ENCODE results near the gene ARL4A.

ARL4A gene

GRCh38 chr7:12726908-12727307 lies 39.5 kb downstream of the ARL4A start:
- no peak for DNase-seq (ENCODE audit: low read depth)

DNA sequence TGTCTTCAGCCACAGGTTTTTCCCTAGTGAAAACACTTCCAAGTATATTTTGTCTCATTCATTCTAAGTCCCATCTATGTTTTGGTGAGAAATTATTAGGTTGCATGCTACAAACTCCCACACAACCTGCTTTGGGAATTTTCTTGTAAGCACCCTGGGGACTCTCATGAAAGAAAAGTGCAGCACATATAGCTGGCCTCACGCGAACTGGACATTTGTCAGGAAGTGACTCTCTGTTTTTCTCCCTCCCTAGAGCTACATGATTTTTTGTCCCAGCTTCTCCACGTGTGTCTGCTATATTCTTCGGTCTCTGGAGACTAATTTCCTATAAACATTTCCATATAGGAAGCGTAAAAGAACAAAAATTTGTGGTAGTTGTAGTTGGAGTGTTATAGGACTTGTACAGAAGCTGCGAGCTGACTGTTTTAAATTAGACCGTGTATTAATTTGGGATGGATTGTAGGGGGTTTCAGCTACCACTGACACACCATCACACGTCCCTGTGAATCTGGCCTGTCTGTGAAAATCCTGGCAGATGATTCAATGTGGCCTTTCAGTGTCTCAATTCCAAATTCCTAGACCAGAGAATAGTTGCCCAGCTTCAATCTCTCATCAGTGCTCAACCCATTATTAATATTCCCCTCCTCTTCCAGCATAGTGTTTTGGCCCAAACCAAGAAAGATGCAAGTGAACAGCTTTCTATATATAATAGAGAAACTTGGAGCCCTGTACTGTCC lies 40.2 kb downstream of the ARL4A start:
- DNase-seq (ENCODE audit: low read depth): no peak

- DNase-seq (ENCODE audit: low read depth): no peak
Measured at GRCh38 chr7:12728192-12728538, 40.7 kb downstream of the ARL4A start.

DNA sequence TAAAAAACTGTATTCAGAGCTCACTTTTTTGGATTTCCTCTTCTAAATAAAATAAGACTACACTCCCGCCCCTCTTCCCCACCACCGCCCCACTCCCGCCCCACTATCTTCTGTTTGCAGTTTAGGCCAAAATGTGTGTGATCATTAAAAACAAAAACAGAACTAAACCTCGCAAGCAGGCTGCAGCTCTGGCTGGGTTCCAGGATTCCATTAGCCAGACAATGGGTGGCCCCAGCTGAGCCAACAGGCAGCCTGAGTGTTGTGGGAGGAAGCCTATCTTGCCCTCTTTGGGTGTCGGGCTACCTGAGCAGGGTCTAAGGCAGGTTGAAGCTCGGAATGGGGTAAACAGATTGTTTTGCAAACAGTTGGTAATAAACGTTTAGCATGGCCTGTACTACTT lies 41.7 kb downstream of the ARL4A start:
- DNase-seq (ENCODE audit: low read depth): no peak

DNA sequence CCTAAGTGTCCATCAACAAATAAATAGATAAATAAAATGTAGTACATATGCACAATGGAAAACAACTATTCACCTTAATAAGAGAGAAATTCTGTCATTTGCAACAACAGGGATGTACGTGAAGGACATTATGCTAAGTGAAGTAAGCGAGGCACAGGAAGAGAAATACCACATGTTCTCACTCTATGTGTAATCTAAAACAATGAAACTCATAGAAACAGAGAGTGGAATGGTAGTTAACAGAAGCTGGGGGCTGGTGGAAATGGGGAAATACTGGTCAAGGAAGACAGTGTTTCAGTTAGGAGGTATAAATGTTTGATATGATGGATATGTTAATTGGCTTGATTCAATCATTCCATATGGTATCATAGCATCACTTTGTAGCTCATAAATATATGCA lies 43.1 kb downstream of the ARL4A start:
- no peak for DNase-seq (ENCODE audit: low read depth)

- no peak for DNase-seq (ENCODE audit: low read depth)
Measured at GRCh38 chr7:12731214-12731656, 43.8 kb downstream of the ARL4A start.

- DNase-seq (ENCODE audit: low read depth): no peak
Measured at GRCh38 chr7:12731775-12732174, 44.3 kb downstream of the ARL4A start.

GRCh38 chr7:12732428-12732827 lies 45.0 kb downstream of the ARL4A start:
- no peak for DNase-seq (ENCODE audit: low read depth)

DNA sequence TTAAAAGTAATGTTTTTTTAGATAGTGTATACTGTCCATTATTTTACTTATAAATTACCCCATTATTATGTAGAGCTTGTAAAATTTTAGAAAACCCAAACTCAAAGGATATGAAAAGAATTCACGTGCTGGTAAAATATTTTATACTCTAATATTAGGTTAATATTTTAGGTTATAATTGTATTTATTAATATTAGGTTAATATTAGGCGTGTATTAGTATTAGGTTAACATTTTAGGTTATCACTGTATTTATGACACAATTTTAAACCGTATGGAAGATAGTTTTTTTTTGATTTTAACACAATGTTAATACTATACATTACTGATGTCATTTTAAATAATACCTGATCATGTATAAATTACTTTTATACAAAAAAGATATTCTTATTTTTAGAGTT lies 48.5 kb downstream of the ARL4A start:
- no peak for DNase-seq (ENCODE audit: low read depth)

DNA sequence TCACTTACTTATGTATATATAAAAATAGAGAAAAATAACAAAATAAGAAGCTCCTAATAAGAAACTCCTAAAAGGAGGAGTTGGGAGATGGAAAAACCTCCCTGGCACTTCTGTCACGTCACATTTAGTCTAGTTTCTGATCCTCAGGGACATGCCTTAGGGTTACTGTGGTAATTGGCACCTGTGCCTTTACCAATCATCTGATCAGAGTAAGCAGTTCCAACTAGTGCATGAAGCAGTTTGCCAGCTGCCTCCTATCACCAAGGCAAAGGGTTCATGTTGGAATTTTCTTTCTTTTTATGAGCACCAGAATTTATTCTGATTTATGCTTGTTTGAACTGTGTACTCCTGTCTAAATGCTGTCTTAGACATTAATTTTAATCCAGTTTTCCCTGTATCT lies 49.9 kb downstream of the ARL4A start:
- no peak for DNase-seq (ENCODE audit: low read depth)

- DNase-seq (ENCODE audit: low read depth): no peak
Measured at GRCh38 chr7:12737836-12738235, 50.4 kb downstream of the ARL4A start.

- DNase-seq (ENCODE audit: low read depth): no peak
Measured at GRCh38 chr7:12738665-12739064, 51.2 kb downstream of the ARL4A start.
